NCI-H128 (cell line): Measurements from ENCODE around the gene SRD5A1.
A peak's percentile ranks its signal among the peaks of the same experiment; 100 is the strongest.

ENCODE experiments used
- DNase-seq: peaks from one replicate; lab custom pipeline; 2025; ENCODE audit not compliant: unreplicated experiment; lab: John Stamatoyannopoulos, UW

Gene SRD5A1, protein sequence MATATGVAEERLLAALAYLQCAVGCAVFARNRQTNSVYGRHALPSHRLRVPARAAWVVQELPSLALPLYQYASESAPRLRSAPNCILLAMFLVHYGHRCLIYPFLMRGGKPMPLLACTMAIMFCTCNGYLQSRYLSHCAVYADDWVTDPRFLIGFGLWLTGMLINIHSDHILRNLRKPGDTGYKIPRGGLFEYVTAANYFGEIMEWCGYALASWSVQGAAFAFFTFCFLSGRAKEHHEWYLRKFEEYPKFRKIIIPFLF

DNA sequence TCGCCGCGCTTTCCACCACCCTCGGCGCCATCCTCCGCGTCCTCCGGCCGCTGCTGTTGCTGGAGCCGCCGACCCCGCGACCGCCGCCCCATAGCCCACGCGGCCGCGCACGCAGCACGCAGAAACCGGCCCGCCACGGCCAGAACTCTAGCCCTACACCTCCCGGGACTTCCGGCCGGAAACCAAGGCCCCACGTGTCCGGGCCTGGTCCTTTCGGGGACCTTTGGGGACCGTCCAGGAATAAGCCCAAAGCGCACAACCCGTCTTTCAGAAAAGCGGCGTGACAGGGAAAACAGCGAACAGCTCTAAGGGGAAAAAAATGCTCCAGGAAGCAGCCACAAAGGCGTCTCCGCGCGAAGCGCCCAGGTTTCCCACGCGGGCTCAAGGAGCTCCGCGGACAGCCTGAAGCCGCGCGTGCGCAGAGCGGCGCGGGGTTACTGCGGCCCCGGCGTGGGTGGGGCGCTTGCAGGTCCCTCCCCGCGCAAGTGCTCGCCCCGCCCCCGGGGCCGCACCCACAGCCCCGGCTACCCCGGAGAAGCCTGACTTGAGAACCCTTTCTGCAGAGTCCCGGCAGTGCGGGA lies at the start of gene SRD5A1, which contains the start of gene NSUN2:
TSS of gene SRD5A1 (plus strand) at position 553 of the 581 bp plus-strand sequence. CDS start 137 bp downstream, outside the sequence.
TSS of gene NSUN2 (minus strand) at position 157 of the 581 bp plus-strand sequence. CDS start at position 92, 65 bp downstream.
- DNase-seq: peak; percentile 96

DNA sequence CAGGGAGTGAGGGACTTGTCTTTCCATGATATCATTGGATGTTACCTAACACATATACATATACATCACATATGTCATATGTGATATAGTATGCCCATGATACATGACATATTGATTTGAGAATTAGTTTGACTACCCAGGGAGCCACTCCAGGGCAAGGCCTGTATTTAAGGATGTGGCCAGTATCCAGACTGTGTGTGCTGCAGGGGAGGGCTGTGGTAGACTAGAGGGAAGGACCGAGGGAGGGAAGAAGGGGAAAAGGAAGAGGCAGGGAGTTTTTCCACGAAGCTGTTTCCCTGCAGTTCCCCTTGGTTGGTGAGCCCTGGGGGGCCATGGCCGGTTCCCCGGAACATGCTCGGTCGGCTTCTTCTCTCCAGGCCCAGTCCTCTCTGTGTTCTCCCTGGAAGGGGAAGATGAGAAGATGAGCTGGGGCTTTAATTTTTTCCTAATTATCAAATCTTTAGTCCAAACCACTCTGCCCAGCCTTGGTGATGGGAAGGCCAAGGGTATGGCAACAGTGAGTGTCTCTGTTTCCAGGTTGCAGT lies 49.1 kb upstream of the SRD5A1 start:
- no peak for DNase-seq

DNA sequence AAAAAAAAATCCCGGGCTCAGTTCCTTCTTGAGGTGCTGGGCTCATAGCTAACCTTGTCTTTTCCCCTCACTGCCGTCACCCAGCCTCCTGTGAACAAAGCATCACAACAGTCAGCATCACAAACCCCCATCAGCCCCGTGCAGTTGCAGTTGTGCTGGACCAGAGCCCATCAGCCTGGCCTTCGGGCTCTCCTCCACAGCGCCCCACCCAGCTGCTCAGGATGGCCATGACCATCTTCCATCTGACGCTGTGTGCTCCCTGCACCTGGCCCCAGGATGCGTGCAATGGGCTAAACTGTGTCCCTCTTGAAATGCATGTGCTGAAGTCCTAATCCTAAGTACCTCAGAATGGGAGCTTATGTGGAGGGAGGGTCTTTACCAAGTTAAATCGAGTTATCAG lies 48.5 kb upstream of the SRD5A1 start:
- no peak for DNase-seq

DNA sequence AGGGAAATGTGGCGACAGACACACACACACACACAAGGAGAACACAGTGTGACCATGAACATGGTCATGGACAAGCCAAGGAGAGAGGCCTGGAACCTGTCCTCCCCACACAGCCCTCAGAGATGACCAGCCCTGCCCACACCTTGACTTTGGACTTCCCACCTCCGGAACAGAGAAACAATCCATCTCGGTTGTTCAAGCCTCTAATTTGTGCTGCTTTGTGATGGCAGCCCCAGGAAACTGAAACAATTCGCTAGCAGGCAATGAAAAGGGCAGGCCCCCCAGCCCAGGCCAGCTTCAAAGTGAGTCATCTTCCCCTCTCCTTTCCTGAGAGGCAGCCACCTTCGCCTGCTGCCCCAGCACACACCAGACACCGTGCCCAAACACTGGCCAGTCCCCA lies 48.1 kb upstream of the SRD5A1 start:
- DNase-seq: no peak

DNA sequence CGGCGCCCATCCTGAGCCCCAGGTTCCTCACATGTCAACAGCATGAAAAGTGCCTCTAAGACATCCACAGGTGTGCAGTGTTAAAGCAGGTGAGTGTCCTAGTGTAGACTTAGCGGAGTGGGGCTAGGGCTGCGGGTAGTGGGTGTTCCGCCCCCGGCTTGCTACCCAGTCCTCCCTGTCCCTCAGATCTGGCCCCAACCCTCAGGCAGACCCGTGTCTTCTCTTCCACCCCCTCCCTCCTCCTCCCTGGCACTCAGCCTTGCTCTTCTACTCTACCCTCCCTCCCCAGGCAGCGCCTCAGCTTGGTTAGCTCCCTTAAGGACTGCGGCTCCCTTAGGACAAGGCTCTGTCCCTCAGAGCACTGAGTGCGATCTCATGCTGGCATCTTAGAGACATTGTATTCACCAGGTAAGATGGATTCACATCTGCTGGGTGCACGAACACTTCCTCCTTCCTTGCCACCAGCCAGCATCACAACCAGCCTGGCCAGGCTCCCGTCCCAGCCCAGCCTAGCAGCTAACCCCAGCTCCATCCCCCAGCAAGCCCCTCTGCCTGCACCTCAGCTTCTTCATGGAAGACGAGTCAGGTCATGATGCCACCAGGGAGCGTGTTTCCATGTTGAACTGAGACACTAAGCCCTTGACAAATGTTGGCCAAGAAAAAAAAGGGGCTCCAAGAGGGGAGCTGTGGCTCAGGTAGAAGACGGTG lies 47.1 kb upstream of the SRD5A1 start:
- DNase-seq: no peak

DNA sequence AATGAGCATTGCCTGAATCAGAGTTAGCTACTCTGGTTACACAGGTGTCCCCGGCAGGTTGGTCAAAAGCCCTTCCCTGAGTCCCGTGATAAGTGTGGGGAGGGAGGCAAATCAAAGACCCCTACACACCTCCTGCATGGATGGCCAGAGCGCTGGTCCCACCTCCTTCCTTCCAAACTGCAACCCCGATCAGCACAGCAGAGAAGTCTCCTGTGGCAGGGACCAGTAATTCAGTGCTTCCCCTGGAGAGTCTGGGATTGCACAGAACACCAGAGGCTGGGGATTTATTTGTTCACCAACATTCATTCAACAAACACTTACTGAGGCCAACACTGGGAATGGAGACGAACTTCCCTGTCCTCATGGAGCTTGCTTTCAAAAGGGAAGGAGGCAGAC lies 46.6 kb upstream of the SRD5A1 start:
- no peak for DNase-seq

DNA sequence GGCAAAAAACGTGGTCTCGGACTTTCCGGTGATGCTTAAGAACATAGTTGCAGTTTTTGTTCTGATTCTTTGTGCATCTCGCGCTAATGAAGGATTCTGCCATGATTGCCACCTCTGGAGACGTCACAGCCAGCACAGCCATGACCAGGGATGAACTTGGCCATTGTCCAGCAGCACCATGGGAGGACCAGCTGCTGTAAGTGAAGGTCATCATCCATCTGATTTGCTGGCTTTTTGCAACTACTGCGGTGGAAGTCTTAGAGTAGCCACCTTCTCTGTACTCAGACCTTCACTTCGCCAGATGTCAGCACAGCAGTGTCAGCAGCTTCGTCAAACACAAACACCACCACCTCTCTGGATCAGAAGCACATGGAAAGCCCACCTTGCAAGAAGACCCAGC lies 46.1 kb upstream of the SRD5A1 start:
- no peak for DNase-seq

DNA sequence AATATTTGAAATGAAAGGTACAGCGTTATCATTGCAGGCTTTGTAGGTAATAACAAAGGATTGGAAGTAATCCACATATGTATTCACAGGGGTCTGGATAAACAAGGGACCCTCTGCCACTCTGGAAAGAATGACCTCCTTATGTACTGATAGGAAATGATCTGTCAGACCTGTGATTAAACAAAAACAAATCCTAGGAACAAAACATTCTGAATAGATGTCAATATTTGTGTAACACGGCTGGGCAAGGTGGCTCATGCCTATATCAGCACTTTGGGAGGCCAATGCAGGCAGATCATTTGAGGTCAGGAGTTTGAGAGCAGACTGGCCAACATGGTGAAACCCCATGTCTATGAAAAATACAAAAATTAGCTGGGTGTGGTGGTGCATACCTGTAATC lies 42.7 kb upstream of the SRD5A1 start:
- DNase-seq: no peak

DNA sequence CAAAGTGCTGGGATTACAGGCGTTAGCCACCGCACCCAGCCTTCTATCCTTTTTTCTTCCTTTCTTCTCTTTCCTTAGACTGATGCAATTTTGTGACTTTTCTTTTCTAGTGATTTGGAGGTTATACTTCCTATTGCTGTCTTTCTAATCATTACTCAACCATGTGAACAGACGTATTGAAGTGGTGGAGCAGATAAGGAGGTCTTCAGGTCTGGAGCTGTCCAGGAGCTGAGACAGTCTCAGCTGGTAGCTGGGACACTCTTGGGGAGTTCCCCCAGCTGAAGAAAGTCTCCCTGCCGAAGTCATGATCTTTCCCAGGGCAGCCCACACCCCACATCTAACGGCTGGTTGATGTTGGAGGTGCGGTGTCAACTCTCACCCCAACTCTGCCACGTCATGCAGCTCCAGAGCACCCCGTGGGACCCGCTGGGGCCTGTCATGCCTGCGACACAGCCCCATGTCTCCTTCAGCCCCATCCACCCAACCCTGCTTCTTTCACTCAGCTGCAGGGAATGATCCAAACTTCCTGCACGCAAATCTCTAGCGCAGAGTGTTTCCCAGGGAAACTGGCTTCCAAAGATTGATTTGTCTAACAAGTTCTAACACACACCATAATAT lies 41.5 kb upstream of the SRD5A1 start:
- no peak for DNase-seq

DNA sequence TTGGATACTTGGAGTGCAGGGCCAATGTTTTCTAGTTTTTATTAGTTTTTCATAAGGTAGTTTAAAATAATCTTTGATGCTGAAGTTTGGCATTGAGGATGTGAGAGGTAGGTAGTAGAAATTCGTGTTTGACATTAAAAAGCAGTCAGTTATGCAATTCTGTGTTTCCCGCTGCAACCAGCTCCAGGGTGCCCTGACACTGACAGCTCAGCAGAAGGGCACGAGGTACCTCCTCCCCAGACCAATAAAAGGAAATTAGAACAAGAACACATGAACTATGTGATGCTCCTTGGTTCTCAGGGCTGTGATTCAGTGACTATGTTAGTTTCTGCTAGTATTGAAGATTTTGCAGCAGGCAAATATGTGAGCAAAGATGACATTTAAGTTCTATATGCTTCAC lies 40.6 kb upstream of the SRD5A1 start:
- no peak for DNase-seq

DNA sequence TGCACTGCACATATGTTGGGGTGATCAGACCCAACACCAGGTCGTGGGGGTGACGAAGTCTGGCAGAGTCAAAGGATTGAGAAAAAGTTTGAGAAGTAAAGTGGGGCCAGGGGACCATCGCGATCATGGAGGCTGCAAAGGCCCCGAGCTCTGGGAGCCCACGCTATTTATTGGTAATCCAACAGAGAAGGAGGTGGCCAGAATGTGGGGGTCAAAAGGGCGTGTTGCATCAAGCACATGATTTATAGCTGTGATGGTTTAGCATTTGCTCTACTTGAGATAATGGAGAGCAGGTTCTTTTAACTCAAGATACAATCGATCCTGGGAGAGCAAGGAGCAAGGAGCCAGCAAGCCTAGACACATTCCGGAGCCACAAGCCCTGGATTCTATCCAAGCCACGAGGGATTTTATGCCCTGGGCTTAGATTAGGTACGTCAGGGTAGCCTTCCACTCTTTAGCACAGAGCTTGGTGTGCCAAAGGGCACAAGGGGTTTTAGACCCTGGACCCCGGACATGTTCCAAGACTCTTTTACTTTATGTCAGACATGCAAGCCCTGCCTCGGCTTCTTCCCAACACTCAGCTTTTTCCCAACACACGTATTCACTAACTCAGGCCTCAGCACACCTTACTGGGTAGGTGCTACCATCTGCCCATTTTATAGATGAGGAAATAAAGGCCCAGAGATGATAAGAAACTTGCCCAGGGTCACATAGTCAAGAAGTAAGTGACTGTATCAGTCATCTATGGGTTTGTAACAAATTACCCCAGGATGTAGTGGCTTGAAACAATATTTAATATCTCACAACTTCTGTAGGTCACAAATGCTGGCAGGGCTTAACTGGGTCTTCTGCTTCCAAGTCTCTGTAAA lies 39.9 kb upstream of the SRD5A1 start:
- no peak for DNase-seq

DNA sequence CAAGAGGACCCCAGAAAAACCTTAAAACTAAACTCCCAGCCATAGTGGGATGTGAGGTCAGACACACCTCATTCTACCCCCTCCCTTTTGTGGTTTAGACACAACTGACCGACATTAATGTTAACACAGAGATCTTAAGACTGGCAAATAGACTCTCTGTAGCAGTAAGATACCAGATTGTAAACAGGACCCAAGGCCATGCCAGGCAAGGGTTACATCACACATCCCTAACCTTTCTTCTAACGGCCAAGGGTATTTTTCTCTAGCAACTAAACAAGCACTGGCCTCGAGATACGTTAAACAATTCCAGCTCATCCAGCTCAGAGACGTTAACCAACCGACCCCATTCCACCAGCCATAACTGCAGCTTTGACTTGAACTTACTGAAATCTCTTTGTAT lies 39.2 kb upstream of the SRD5A1 start:
- DNase-seq: no peak

DNA sequence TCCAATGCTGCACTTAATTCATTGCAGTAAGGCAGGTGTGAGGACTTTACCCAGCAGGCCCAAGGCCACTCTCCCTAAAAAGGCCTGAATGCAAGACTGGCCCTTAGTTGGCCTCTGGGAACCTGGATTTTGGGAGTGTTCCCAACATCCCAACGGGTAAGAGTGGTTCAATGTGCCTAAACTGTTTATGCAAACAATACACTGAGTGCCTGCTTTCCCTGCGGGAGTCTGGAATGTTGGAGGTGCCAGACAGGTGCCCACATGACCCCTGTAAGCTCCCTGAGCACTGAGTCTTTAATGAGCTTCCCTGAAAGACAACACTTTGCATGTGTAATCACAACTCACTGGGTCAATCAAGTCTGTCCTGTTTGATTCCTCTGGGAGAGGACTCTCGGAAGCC lies 37.8 kb upstream of the SRD5A1 start:
- DNase-seq: no peak

DNA sequence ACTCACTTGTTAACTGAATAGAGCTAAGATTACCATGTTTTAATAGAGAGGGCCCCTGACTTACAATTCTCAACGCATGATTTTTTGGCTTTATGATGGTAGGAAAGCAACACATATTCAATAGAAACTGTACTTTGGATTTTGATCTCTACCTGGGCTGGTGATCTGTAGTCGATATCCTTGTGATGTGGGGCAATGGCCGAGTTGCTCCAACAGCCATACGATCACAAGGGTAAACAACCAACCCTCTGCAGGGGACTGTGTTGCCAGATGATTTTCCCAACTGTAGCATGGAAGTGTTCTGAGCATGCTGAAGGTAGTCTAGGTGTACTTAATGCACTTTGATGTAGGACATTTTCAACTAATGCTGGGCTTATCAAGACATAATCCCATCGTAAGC lies 36.9 kb upstream of the SRD5A1 start:
- DNase-seq: no peak

DNA sequence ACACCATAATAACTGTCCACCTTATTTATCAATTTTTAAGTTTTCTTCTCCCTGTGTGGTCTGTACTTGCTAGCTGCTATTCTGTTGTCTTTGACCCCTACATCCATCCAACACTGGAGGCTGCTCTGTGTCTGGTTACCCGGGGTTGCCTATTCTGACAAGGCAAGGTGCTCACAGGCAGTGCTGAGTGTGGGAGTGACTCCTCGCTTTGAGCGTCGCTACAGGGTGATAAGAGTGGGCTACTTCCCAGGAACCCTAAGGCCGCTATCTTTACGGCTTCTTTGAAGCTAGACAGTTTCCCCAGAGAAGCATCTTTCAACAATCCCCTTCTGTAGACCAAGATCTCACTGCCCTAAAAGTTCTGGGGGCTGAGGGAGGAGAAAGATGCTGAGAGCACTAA lies 35.7 kb upstream of the SRD5A1 start:
- no peak for DNase-seq

DNA sequence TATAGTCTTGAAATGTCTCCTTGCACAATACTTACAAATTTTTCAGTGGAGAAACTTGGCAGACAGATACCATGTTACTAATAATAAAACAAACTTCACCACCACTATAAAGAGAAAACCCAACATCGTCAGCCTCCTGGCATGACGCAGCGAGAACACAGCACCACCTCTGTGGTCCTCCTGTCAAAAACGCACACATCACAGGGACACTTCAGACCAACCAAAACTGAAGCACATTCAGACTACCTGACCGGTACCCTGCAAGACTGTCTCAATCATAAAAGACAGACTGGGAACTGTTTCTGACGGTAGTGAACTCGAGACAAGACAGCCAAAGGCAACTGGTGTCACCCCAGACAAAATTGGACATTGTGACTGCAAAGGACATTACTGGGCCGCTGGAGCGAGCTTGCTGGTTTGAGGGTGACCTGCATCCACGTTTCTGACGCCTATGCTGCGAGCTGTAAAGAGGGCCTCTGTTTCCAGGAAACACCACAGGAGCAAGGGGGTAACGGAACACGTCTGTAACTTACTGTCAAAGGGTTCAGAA lies 34.8 kb upstream of the SRD5A1 start:
- no peak for DNase-seq

DNA sequence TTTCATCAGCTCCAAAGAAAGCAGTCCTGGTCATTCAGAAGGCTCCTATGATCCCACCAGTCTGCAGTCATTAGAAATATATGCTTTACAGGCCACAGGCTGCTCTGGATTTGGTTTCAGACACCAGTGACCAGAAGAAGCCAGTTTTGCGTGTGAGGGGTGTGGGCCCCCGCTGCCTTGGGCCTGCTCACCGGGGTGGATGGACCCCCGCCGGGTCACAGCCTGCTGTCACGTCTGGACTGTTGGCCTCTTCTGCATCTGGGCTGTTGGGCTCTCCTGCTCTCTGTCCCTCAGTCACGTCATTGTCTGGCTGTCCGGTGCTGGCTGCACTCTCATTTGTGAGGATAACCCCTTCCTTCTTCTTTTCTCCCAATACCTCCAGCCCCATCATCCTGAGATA lies 33.5 kb upstream of the SRD5A1 start:
- no peak for DNase-seq

DNA sequence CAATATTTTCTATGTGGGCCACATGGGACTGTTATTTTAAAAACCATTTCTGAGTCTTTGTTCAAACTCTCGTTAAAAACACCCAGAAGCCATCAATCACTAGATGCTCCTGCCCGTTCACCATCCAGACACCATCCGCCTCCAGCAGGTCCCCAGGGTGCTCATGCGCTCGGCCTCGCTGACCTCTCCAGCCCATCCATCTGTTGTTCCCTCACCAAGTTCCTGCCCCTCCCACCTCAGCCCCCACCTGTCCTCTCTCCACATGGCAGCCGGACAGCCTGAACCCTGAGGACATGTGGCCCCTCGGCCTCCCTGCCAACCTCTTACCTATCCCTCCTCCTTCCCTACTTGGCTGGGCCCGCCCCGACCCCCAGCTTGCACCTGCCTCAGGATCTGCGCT lies 32.0 kb upstream of the SRD5A1 start:
- no peak for DNase-seq

DNA sequence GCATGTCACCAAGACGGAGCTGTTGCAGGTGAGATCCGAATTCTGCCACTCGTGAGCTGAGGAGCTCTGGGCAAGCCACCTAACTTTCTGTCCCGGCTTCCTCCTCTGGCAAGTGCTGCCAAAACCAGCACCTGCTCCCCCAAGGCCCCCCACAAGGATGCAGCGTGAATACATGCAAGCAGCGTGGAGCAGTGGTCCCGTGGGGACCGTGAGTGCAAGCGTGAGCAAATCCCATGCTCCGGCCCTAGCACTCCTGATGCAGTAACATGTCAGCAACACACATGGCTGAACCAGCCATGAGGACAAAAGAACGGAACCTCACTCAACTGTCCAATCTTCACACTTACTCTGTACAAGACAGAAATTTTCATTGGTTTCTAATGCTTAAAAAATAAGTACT lies 31.4 kb upstream of the SRD5A1 start:
- no peak for DNase-seq

DNA sequence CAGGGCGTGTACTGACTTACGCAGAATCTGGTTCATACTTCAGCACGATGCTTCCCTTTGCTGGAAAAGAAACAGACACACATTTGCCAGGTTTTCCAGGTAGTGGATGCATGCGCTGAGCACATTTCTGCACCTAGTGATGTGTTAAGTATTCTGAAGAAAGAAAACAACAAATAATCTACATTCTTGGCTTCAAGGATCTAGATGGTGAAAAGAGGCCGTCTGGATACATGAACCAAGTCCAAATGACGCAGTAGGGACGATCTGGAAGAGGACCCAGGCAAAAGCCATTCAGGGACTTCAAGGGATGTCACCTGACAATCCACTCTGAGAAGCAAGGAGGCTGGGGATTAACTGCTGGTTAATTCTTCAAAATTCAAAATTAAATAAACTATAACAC lies 30.8 kb upstream of the SRD5A1 start:
- DNase-seq: no peak
